Stomach (tissue), 4 donors: ENCODE measurements around the gene ZBED4.

Source experiments
- EP300 ChIP-seq: sonication (generic); formaldehyde crosslinking; IDR thresholded peaks from one replicate; pipeline ENCODE4 v1.6.1; 2017; ENCODE audit warnings: antibody characterized with exemption
- POLR2A ChIP-seq, 4 donors: fragments of 450-650 bp; IDR thresholded peaks; one replicate each; pipeline ENCODE4 v1.6.1; 2016; ENCODE audit warnings: antibody characterized with exemption in 4 of 4, control low read depth in 2 of 4, mild to moderate bottlenecking in 1 of 4, moderate library complexity in 1 of 4
- TF ChIP-seq, protein P1 (sequence below), 7 experiments: fragments of 450-650 bp in 4 of 7; fragments of 200-600 bp in 3 of 7; sonication (generic) in 3 of 7; IDR thresholded peaks; one replicate each; pipeline ENCODE4 v1.5.1; 2016 to 2019; ENCODE audit warnings: antibody characterized with exemption in 7 of 7, control low read depth in 2 of 7, mild to moderate bottlenecking in 1 of 7

DNA sequence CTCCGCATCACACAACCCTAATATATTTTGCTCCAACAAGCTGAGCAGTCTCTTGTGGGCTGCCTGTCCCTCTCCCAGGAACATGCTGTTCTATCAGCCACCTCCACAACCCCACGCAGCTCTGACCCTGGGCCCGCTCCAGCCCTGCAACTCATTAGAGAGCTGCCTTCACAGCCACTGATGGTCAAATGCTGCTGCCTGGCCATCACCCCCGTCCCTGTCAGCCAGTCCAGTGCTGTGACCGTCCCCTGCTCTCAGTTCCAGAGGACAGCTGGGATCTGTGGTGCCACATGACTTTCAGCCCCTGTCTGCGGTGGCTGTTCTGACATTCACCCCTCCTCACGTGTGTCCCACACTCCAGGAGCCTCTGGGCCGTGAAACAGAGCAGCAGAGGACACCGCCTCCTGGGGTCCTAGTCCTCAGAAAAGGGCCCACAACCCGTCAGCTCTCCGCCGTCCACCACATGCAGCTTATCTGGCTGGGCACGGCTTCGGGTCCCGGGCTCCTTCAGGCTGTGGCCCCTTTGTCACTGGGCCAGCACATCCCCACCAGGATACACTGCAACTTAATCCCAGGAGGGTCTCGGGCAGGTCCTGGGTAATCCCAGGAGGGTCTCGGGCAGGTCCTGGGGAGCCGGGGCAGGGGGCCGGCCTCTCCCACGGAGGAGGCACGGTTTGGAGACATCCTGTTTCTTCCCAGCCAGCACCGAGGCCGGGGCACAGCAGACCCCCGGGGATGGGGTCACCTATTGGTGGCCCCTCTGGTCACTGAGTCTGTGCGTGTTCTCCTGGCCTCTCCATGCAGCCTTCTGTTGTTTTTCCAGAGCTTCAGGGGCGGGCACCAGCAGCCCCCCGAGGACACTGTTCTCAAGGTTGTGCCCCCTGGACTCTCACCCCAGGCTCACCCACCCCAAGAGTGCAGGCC lies 79.9 kb downstream of the ZBED4 start:
- TF ChIP-seq, protein P1, sequence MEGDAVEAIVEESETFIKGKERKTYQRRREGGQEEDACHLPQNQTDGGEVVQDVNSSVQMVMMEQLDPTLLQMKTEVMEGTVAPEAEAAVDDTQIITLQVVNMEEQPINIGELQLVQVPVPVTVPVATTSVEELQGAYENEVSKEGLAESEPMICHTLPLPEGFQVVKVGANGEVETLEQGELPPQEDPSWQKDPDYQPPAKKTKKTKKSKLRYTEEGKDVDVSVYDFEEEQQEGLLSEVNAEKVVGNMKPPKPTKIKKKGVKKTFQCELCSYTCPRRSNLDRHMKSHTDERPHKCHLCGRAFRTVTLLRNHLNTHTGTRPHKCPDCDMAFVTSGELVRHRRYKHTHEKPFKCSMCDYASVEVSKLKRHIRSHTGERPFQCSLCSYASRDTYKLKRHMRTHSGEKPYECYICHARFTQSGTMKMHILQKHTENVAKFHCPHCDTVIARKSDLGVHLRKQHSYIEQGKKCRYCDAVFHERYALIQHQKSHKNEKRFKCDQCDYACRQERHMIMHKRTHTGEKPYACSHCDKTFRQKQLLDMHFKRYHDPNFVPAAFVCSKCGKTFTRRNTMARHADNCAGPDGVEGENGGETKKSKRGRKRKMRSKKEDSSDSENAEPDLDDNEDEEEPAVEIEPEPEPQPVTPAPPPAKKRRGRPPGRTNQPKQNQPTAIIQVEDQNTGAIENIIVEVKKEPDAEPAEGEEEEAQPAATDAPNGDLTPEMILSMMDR (IDR thresholded peaks at IDR 0.05), result no peak
- TF ChIP-seq POLR2A (IDR thresholded peaks at IDR 0.05), result no peak
- TF ChIP-seq EP300, result no peak
